ENCODE data around the gene PHYH.

Gene PHYH

DNA sequence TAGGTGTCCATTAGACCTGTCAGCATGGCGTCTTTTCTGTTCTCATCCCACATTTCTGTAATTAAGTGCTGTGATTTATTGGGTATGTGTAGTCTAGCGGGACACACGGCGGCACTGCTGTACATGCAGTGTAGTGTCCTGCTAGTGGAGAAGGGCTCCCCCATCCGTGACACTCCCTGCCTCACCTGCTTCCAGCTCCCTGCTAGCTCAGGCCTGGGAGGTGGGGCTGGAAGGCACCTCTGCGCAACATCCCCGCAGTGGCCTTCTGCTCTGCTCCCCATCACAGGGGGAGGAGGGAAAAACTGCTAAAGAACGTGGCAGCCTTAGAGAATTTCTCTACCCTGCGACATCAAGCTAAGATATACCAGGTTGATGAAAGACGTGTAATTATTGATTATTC, 28.7 kb upstream of the PHYH start:
- Histone ChIP-seq H2AK5ac (ENCODE audit: low read length) (no peak overlapping the region), H3K23ac (ENCODE audit: low read length) (no peak overlapping the region), H3K4me1 (ENCODE audit: control insufficient read depth, low read depth, low read length) (no peaks in the 10 kb centered on the region), H2BK15ac (replicated peaks; ENCODE audit: low read depth) (no peak overlapping the region), H4K8ac (ENCODE audit: low read depth, low read length) (no peak overlapping the region), H3K18ac (ENCODE audit: low read length) (no peak overlapping the region), H3K79me1 (ENCODE audit: low read length) (peaks cover 4% of the 10 kb centered on the region), H3K79me2 (ENCODE audit: control insufficient read depth, insufficient read depth, low read length) (peaks cover 6% of the 10 kb centered on the region), H3K36me3 (ENCODE audit: control insufficient read depth, insufficient read depth, low read length) (peaks cover 20% of the 10 kb centered on the region), H3K56ac (ENCODE audit: low read length) (no peak overlapping the region), H3K9ac (ENCODE audit: low read length) (no peak overlapping the region), H2BK120ac (ENCODE audit: low read depth, low read length) (no peak overlapping the region), H3K4me2 (ENCODE audit: low read length) (no peak overlapping the region), H3K4me3 (ENCODE audit: low read length) (no peak overlapping the region), H3K27ac (ENCODE audit: low read depth, low read length) (no peak overlapping the region), H3K4ac (ENCODE audit: low read depth, low read length) (no peak overlapping the region), H3K27me3 (ENCODE audit: insufficient read depth, low read length, poor library complexity) (no peaks in the 10 kb centered on the region), H4K5ac (ENCODE audit: low read length) (no peak overlapping the region), H2BK5ac (ENCODE audit: low read length) (no peak overlapping the region)
- DNase-seq = no peak
- no CpG with 5 or more reads among the region's 10 CpGs for WGBS (ENCODE audit: extremely low coverage, insufficient coverage, low lambda C conversion rate)

DNA sequence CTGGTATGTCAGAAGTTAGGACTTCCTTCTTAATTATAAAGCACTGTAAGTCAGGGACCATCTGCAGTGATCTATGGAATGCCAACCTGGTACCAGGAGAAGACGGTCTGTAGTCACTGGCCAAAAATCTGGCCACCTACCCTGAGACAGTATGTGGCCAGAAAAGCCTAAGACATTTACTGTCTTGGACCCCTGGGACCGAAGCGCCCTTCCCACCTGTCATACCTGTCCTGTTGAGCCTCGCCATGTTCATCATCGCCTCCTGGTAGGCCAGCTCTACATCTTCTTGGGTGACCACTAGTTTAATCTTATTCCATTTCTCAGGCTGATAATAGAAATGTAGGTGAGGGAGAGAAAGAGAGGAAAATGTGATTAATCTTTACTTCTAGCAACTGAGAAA, 28.3 kb upstream of the PHYH start:
- Histone ChIP-seq H3K4me3 (ENCODE audit: low read length) (no peak overlapping the region), H2BK15ac (replicated peaks; ENCODE audit: low read depth) (no peak overlapping the region), H3K4me1 (ENCODE audit: control insufficient read depth, low read depth, low read length) (no peaks in the 10 kb centered on the region), H3K79me2 (ENCODE audit: control insufficient read depth, insufficient read depth, low read length) (peaks cover 6% of the 10 kb centered on the region), H3K56ac (ENCODE audit: low read length) (no peak overlapping the region), H2BK5ac (ENCODE audit: low read length) (no peak overlapping the region), H3K79me1 (ENCODE audit: low read length) (peaks cover 4% of the 10 kb centered on the region), H3K4ac (ENCODE audit: low read depth, low read length) (no peak overlapping the region), H3K4me2 (ENCODE audit: low read length) (no peak overlapping the region), H4K8ac (ENCODE audit: low read depth, low read length) (no peak overlapping the region), H4K5ac (ENCODE audit: low read length) (no peak overlapping the region), H3K27ac (ENCODE audit: low read depth, low read length) (no peak overlapping the region), H3K18ac (ENCODE audit: low read length) (no peak overlapping the region), H3K27me3 (ENCODE audit: insufficient read depth, low read length, poor library complexity) (no peaks in the 10 kb centered on the region), H3K23ac (ENCODE audit: low read length) (no peak overlapping the region), H2AK5ac (ENCODE audit: low read length) (no peak overlapping the region), H3K9ac (ENCODE audit: low read length) (no peak overlapping the region), H3K36me3 (ENCODE audit: control insufficient read depth, insufficient read depth, low read length) (peaks cover 20% of the 10 kb centered on the region), H2BK120ac (ENCODE audit: low read depth, low read length) (no peak overlapping the region)
- WGBS (ENCODE audit: extremely low coverage, insufficient coverage, low lambda C conversion rate) = no CpG with 5 or more reads among the region's 5 CpGs
- no peak for DNase-seq

DNA sequence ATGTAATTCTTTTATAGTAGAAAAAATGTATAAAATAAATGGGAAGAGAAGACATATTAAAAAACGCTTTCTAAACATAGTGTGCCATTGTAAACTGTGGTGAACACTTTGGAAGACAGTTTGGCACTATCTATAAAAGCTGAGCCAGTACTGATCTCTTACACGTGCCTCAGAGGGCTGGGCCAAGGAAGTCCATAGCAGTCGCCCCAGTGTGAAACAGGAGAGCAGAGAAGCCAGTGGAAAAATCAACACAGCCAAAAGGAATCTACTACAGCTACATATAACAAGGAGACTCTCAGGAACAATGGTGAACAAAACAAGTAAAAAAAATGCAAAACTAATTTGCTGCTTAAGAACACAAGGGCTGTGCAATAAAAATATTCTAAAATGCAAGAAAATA, 27.7 kb upstream of the PHYH start:
- no peak overlapping the region for H2AK5ac ChIP-seq (ENCODE audit: low read length)
- no peak overlapping the region for H3K18ac ChIP-seq (ENCODE audit: low read length)
- H3K9ac ChIP-seq (ENCODE audit: low read length) = no peak overlapping the region
- H3K23ac ChIP-seq (ENCODE audit: low read length) = no peak overlapping the region
- no peak overlapping the region for H2BK15ac ChIP-seq (replicated peaks; ENCODE audit: low read depth)
- no peaks in the 10 kb centered on the region for H3K4me1 ChIP-seq (ENCODE audit: control insufficient read depth, low read depth, low read length)
- peaks cover 21% of the 10 kb centered on the region for H3K36me3 ChIP-seq (ENCODE audit: control insufficient read depth, insufficient read depth, low read length)
- no peaks in the 10 kb centered on the region for H3K27me3 ChIP-seq (ENCODE audit: insufficient read depth, low read length, poor library complexity)
- no peak for DNase-seq
- no peak overlapping the region for H2BK120ac ChIP-seq (ENCODE audit: low read depth, low read length)
- no peak overlapping the region for H3K4me3 ChIP-seq (ENCODE audit: low read length)
- H3K79me2 ChIP-seq (ENCODE audit: control insufficient read depth, insufficient read depth, low read length) = peaks cover 6% of the 10 kb centered on the region
- no peak overlapping the region for H4K8ac ChIP-seq (ENCODE audit: low read depth, low read length)
- peaks cover 4% of the 10 kb centered on the region for H3K79me1 ChIP-seq (ENCODE audit: low read length)
- no peak overlapping the region for H3K27ac ChIP-seq (ENCODE audit: low read depth, low read length)
- H2BK5ac ChIP-seq (ENCODE audit: low read length) = no peak overlapping the region
- no peak overlapping the region for H4K5ac ChIP-seq (ENCODE audit: low read length)
- H3K4me2 ChIP-seq (ENCODE audit: low read length) = no peak overlapping the region
- WGBS (ENCODE audit: extremely low coverage, insufficient coverage, low lambda C conversion rate) = no CpG with 5 or more reads among the region's 3 CpGs
- no peak overlapping the region for H3K56ac ChIP-seq (ENCODE audit: low read length)
- no peak overlapping the region for H3K4ac ChIP-seq (ENCODE audit: low read depth, low read length)

DNA sequence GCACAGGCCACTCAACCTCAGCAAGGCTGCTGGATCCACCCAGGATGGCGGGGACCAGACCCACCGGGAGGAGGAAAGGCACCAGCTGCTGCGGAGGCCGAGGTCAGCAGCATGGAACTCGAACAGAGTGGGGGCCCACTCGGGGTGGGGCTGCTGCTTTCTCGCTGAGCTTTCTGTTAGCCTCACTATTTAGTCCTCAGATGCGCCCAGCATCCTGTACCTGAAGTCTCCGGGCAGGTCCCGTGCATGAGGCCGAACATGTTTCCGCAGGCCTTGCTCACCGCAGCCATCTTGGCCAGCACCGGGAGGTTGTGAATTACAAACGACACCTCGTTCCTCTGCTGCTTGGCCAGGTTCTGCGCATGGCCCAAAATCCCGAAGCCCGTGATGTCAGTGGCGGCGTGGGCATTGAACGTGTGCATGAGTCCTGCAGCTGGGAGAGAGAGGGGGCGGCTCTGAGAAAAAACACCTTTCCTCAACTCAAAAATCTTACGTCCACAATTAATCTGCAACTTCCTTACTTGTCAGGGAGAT, 22.8 kb upstream of the PHYH start:
- no peak overlapping the region for H2BK15ac ChIP-seq (replicated peaks; ENCODE audit: low read depth)
- H3K23ac ChIP-seq (ENCODE audit: low read length) = no peak overlapping the region
- no peak overlapping the region for H3K9ac ChIP-seq (ENCODE audit: low read length)
- no peak overlapping the region for H4K8ac ChIP-seq (ENCODE audit: low read depth, low read length)
- H2BK5ac ChIP-seq (ENCODE audit: low read length) = no peak overlapping the region
- no peaks in the 10 kb centered on the region for H3K27me3 ChIP-seq (ENCODE audit: insufficient read depth, low read length, poor library complexity)
- WGBS (ENCODE audit: extremely low coverage, insufficient coverage, low lambda C conversion rate) = no CpG with 5 or more reads among the region's 24 CpGs
- H3K56ac ChIP-seq (ENCODE audit: low read length) = no peak overlapping the region
- H4K5ac ChIP-seq (ENCODE audit: low read length) = no peak overlapping the region
- H3K4ac ChIP-seq (ENCODE audit: low read depth, low read length) = no peak overlapping the region
- DNase-seq = no peak
- H3K79me2 ChIP-seq (ENCODE audit: control insufficient read depth, insufficient read depth, low read length) = no peaks in the 10 kb centered on the region
- peaks cover 2% of the 10 kb centered on the region for H3K79me1 ChIP-seq (ENCODE audit: low read length)
- no peak overlapping the region for H3K4me2 ChIP-seq (ENCODE audit: low read length)
- no peak overlapping the region for H3K27ac ChIP-seq (ENCODE audit: low read depth, low read length)
- no peak overlapping the region for H3K4me3 ChIP-seq (ENCODE audit: low read length)
- H2BK120ac ChIP-seq (ENCODE audit: low read depth, low read length) = no peak overlapping the region
- H3K4me1 ChIP-seq (ENCODE audit: control insufficient read depth, low read depth, low read length) = no peaks in the 10 kb centered on the region
- no peak overlapping the region for H2AK5ac ChIP-seq (ENCODE audit: low read length)
- peaks cover 8% of the 10 kb centered on the region for H3K36me3 ChIP-seq (ENCODE audit: control insufficient read depth, insufficient read depth, low read length)
- H3K18ac ChIP-seq (ENCODE audit: low read length) = no peak overlapping the region

DNA sequence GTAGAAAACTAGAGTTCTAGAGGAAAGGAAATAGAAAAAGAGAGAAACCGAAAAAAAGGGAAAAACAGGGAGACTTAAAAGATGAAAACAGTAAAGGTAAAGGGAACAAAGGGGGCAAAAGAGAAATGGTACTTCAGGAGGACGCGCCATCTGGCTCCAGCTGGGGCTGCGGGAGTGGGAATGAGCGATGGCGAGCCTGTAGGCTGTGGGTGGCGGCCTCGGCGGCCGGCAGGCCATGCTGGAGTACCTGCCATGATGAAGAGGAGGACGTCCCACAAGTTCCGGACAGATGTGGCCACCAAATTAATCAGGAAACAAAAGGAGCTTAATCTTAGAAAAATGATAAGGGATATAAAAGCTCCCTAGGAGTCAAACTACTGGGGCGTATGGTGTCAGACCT, 21.7 kb upstream of the PHYH start:
- no peak overlapping the region for H3K4me3 ChIP-seq (ENCODE audit: low read length)
- H3K23ac ChIP-seq (ENCODE audit: low read length) = no peak overlapping the region
- H3K4me2 ChIP-seq (ENCODE audit: low read length) = no peak overlapping the region
- no peak overlapping the region for H3K56ac ChIP-seq (ENCODE audit: low read length)
- no peak for DNase-seq
- no peak overlapping the region for H3K27ac ChIP-seq (ENCODE audit: low read depth, low read length)
- no peak overlapping the region for H2BK120ac ChIP-seq (ENCODE audit: low read depth, low read length)
- no peaks in the 10 kb centered on the region for H3K79me2 ChIP-seq (ENCODE audit: control insufficient read depth, insufficient read depth, low read length)
- peaks cover 2% of the 10 kb centered on the region for H3K79me1 ChIP-seq (ENCODE audit: low read length)
- H3K4me1 ChIP-seq (ENCODE audit: control insufficient read depth, low read depth, low read length) = no peaks in the 10 kb centered on the region
- no CpG with 5 or more reads among the region's 13 CpGs for WGBS (ENCODE audit: extremely low coverage, insufficient coverage, low lambda C conversion rate)
- no peak overlapping the region for H3K9ac ChIP-seq (ENCODE audit: low read length)
- no peak overlapping the region for H4K8ac ChIP-seq (ENCODE audit: low read depth, low read length)
- H3K18ac ChIP-seq (ENCODE audit: low read length) = no peak overlapping the region
- H3K36me3 ChIP-seq (ENCODE audit: control insufficient read depth, insufficient read depth, low read length) = peaks cover 8% of the 10 kb centered on the region
- no peak overlapping the region for H2AK5ac ChIP-seq (ENCODE audit: low read length)
- no peak overlapping the region for H3K4ac ChIP-seq (ENCODE audit: low read depth, low read length)
- no peak overlapping the region for H4K5ac ChIP-seq (ENCODE audit: low read length)
- H3K27me3 ChIP-seq (ENCODE audit: insufficient read depth, low read length, poor library complexity) = no peaks in the 10 kb centered on the region
- no peak overlapping the region for H2BK15ac ChIP-seq (replicated peaks; ENCODE audit: low read depth)
- no peak overlapping the region for H2BK5ac ChIP-seq (ENCODE audit: low read length)

DNA sequence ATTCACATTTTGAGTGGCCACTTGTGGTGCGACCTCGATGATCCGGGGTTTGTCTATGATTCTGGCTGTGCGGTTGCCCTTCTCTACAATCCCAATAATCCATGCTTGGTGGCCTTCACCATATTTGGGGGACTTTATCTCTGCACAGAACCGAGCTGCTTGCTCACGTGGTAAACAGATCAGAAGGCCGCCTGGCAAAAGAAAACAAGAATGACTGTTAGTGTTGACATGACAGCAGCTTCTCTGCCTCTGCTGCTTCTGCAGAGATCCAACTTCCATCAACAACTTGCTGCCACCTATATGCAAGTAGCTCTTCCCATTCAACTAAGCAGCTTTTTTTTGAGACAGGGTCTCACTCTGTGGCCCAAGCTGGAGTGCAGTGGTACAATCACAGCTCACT, 19.3 kb upstream of the PHYH start:
- H3K18ac ChIP-seq (ENCODE audit: low read length) = no peak overlapping the region
- H4K8ac ChIP-seq (ENCODE audit: low read depth, low read length) = no peak overlapping the region
- H4K5ac ChIP-seq (ENCODE audit: low read length) = no peak overlapping the region
- no peak overlapping the region for H3K9ac ChIP-seq (ENCODE audit: low read length)
- H3K56ac ChIP-seq (ENCODE audit: low read length) = no peak overlapping the region
- WGBS (ENCODE audit: extremely low coverage, insufficient coverage, low lambda C conversion rate) = no CpG with 5 or more reads among the region's 7 CpGs
- H2BK120ac ChIP-seq (ENCODE audit: low read depth, low read length) = no peak overlapping the region
- H3K4me1 ChIP-seq (ENCODE audit: control insufficient read depth, low read depth, low read length) = no peaks in the 10 kb centered on the region
- H3K4ac ChIP-seq (ENCODE audit: low read depth, low read length) = no peak overlapping the region
- H3K36me3 ChIP-seq (ENCODE audit: control insufficient read depth, insufficient read depth, low read length) = peaks cover 5% of the 10 kb centered on the region
- no peak for DNase-seq
- no peak overlapping the region for H2AK5ac ChIP-seq (ENCODE audit: low read length)
- no peaks in the 10 kb centered on the region for H3K79me2 ChIP-seq (ENCODE audit: control insufficient read depth, insufficient read depth, low read length)
- no peak overlapping the region for H3K4me3 ChIP-seq (ENCODE audit: low read length)
- H3K4me2 ChIP-seq (ENCODE audit: low read length) = no peak overlapping the region
- H3K23ac ChIP-seq (ENCODE audit: low read length) = no peak overlapping the region
- no peak overlapping the region for H2BK5ac ChIP-seq (ENCODE audit: low read length)
- H2BK15ac ChIP-seq (replicated peaks; ENCODE audit: low read depth) = no peak overlapping the region
- H3K79me1 ChIP-seq (ENCODE audit: low read length) = no peaks in the 10 kb centered on the region
- H3K27me3 ChIP-seq (ENCODE audit: insufficient read depth, low read length, poor library complexity) = no peaks in the 10 kb centered on the region
- H3K27ac ChIP-seq (ENCODE audit: low read depth, low read length) = no peak overlapping the region

All from mesendoderm (in vitro differentiated cells).